Cardiac septum (tissue), 1 donor: ENCODE measurements around the gene CACNA1D. TPM values are rescaled to one million over a fixed set of nuclear protein-coding genes. Genes with fewer than 3 reads are reported as not detected.

ENCODE experiments used
- DNase-seq: peaks from one replicate; pipeline ENCODE4 v3.0.0-alpha.2; 2020; ENCODE audit warnings: low spot score
- intact Hi-C: fragments of 100-400 bp; cut with DNase I; formaldehyde crosslinking; loops from one replicate; pipeline ENCODE4 v1.14.0; 2022
- total RNA-seq: library from RNA; stranded (reverse); fragmentation: NEBNext Ultra II Directional; extraction: Animal tissue kit (Norgen Biotek cat#: 25700); gene quantifications from one replicate; pipeline ENCODE4 v1.2.1, GENCODE V29; 2021
- donor health status: DM: no; HTN: no; CAD: no.

CACNA1D gene
- total RNA-seq, 1 donor from 2014 or later: 0.46 TPM

GRCh38 chr3:53753518-53754183 lies 259.2 kb downstream of the CACNA1D start:
- intact Hi-C loops: no loop called here
- no peak for DNase-seq

- no peak for DNase-seq
- intact Hi-C loops: no loop called here
Observed at GRCh38 chr3:53754325-53754724, 259.9 kb downstream of the CACNA1D start.

GRCh38 chr3:53758846-53759245 lies 264.4 kb downstream of the CACNA1D start:
- no peak for DNase-seq
- intact Hi-C loops: no loop called here

GRCh38 chr3:53763353-53763752 lies 268.9 kb downstream of the CACNA1D start:
- DNase-seq: no peak
- intact Hi-C loops: no loop called here

- DNase-seq: no peak
- intact Hi-C loops: no loop called here
Observed at GRCh38 chr3:53764026-53764775, 269.8 kb downstream of the CACNA1D start.

GRCh38 chr3:53765753-53766152 lies 271.3 kb downstream of the CACNA1D start:
- intact Hi-C loops: no loop called here
- DNase-seq: no peak

- no peak for DNase-seq
- intact Hi-C loops: no loop called here
Observed at GRCh38 chr3:53766706-53767105, 272.3 kb downstream of the CACNA1D start.

- intact Hi-C loops: no loop called here
- DNase-seq: no peak
Observed at GRCh38 chr3:53768478-53769459, 274.4 kb downstream of the CACNA1D start.

- no peak for DNase-seq
- intact Hi-C loops: no loop called here
Observed at GRCh38 chr3:53772562-53772961, 278.2 kb downstream of the CACNA1D start.

- intact Hi-C loops: no loop called here
- no peak for DNase-seq
Observed at GRCh38 chr3:53773021-53773436, 278.6 kb downstream of the CACNA1D start.

- DNase-seq: no peak
- intact Hi-C loops: no loop called here
Observed at GRCh38 chr3:53773611-53774368, 279.4 kb downstream of the CACNA1D start.

- no peak for DNase-seq
- intact Hi-C loops: no loop called here
Observed at GRCh38 chr3:53774414-53774813, 280.0 kb downstream of the CACNA1D start.

GRCh38 chr3:53775018-53775417 lies 280.6 kb downstream of the CACNA1D start:
- intact Hi-C loops: no loop called here

GRCh38 chr3:53775834-53776251 lies 281.4 kb downstream of the CACNA1D start:
- DNase-seq: no peak
- intact Hi-C loops: no loop called here

More at GRCh38 chr3:53775018-53775417, 280.6 kb downstream of the CACNA1D start:
- no peak for DNase-seq

- intact Hi-C loops: no loop called here
- no peak for DNase-seq
Observed at GRCh38 chr3:53776494-53777101, 282.2 kb downstream of the CACNA1D start.

GRCh38 chr3:53777468-53777867 lies 283.1 kb downstream of the CACNA1D start:
- intact Hi-C loops: no loop called here
- no peak for DNase-seq

- intact Hi-C loops: no loop called here
- no peak for DNase-seq
Observed at GRCh38 chr3:53778153-53778552, 283.7 kb downstream of the CACNA1D start.

GRCh38 chr3:53780171-53780570 lies 285.8 kb downstream of the CACNA1D start:
- intact Hi-C loops: no loop called here
- DNase-seq: no peak

- intact Hi-C loops: no loop called here
- DNase-seq: no peak
Observed at GRCh38 chr3:53780806-53781205, 286.4 kb downstream of the CACNA1D start.
